Activated T-helper 17 cell treated with anti-CD3 and anti-CD28 coated beads, Interleukin-2, amount 50 U/mL, for 72 hours (primary cell): Measurements from ENCODE around the gene CITED2. TPM values are rescaled to one million over a fixed set of nuclear protein-coding genes. Genes with fewer than 3 reads are reported as not detected.

Experiments
- ATAC-seq: fragments of 150-1000 bp; cut with Tn5 transposase; replicated peaks from 2 replicates; pipeline ENCODE4 v1.10.0; 2021; ENCODE audit warnings: mild to moderate bottlenecking, moderate library complexity
- H3K27ac Mint-ChIP-seq: one replicate; pipeline ENCODE4 v1.8.0; 2022; ENCODE audit warnings: mixed read lengths
- H3K27me3 Mint-ChIP-seq: one replicate; pipeline ENCODE4 v1.8.0; 2022; ENCODE audit warnings: mixed read lengths
- H3K36me3 Mint-ChIP-seq: one replicate; pipeline ENCODE4 v1.8.0; 2022; ENCODE audit warnings: low read depth, mild to moderate bottlenecking, mixed read lengths
- H3K4me1 Mint-ChIP-seq: one replicate; pipeline ENCODE4 v1.8.0; 2022; ENCODE audit warnings: mixed read lengths
- H3K4me3 Mint-ChIP-seq: one replicate; pipeline ENCODE4 v1.8.0; 2022; ENCODE audit warnings: mild to moderate bottlenecking, mixed read lengths
- H3K9me3 Mint-ChIP-seq: one replicate; pipeline ENCODE4 v1.8.0; 2022; ENCODE audit warnings: mixed read lengths
- total RNA-seq, 2 donors: library from RNA; stranded (reverse); gene quantifications; one replicate each; pipeline ENCODE4 v1.2.3, GENCODE V29; 2022

Gene CITED2
- total RNA-seq, 2 donors from 2014 or later: 60.9 to 99.4 TPM

DNA sequence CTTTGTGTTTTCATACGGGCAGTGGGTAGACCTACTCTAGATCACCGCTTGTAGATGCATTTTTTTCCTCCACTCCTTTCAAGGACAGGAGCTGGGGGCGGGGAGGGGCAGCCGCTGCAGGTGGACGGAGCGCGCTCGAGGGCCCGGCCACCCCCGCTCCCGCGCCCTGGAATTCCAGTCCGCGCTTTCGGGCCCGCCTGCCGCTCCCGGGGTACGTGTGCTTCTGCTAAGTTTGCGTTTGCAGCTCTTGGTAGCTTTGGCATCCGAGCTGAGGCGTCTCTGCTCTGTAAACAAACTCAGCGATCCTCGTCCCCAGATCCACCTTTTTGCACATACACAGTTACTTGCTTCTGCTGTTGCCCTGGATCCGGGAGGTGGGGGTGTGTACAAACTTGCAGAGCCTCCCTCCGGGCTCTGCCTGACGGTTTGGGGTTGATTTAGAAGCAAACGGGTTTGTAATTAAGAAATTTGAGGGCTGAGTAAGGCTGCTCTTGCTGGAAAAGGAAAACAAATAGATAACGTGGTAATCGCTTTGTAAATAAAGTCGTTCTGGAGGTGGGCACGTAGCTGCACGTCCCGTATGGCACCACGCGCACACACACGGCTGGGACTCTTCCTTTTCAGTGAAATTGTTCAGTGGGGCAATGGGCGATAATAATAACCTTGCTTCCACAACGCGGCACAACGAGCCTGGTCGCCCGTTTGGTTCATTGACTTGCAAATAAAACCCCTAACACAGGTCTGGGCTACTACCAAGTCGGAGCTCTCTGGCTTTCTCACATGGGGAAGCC is 973 bp upstream of the CITED2 start:
- ATAC-seq: peak; percentile 54
- no peaks in the 10 kb centered on the region for H3K9me3 Mint-ChIP-seq

GRCh38 chr6:139373928-139374356 is 506 bp downstream of the CITED2 start:
- Mint-ChIP-seq H3K27ac (peak overlapping the region; percentile 97), H3K4me1 (peaks cover 39% of the 10 kb centered on the region), H3K27me3 (no peaks in the 10 kb centered on the region), H3K36me3 (peaks cover 46% of the 10 kb centered on the region), H3K4me3 (peak overlapping the region; percentile 95), H3K9me3 (no peaks in the 10 kb centered on the region)
- no peak for ATAC-seq

More for the DNA sequence above, 973 bp upstream of the CITED2 start:
- peaks cover 42% of the 10 kb centered on the region for H3K36me3 Mint-ChIP-seq
- H3K27me3 Mint-ChIP-seq: no peaks in the 10 kb centered on the region
- peak overlapping the region; percentile 97 for H3K27ac Mint-ChIP-seq
- H3K4me1 Mint-ChIP-seq: peaks cover 33% of the 10 kb centered on the region
- H3K4me3 Mint-ChIP-seq: peak overlapping the region; percentile 95

- peaks cover 46% of the 10 kb centered on the region for H3K36me3 Mint-ChIP-seq
These were observed 1.1 kb downstream of the CITED2 start for GRCh38 chr6:139373154-139373927.

DNA sequence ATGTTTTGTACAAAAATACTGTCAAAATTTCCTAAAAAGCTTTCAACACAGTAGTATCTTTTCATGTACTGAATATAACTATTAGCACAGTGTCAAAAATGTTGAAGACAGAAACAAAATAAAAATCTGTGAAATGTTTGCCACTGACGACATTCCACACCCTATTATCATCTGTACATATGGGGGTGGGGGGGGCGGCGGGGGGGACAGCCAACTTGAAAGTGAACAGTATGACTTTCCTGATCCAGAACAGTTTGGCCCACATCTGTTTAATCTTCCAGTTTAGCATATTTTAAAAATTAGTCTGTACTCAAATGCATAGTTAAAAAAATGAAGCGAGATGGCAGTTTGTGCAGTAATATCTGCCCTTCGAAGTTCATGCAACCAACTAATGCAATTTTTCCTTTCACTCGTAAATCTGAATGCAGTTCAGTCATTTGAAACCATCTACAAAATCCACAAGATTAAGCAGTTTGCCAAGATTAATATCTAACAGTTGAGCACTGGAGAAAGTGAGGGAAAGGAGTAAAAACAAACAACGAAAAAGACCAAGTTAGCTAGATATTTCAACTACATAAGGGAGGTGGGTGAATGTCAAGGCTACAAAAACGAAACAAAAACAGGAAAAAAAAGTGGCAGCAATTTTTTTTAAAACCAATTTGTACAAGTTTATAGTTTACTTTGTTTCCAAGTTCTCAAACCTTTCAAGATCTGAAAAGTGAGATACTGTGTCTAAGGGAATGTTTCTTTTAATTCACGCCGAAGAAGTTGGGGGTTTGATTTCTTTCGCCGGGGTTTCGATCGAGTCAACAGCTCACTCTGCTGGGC is 1.9 kb downstream of the CITED2 start:
- Mint-ChIP-seq H3K4me3 (peak overlapping the region; percentile 95), H3K4me1 (peaks cover 36% of the 10 kb centered on the region), H3K36me3 (peaks cover 46% of the 10 kb centered on the region), H3K27ac (peak overlapping the region; percentile 97), H3K27me3 (no peaks in the 10 kb centered on the region), H3K9me3 (no peaks in the 10 kb centered on the region)
- ATAC-seq: no peak

More at GRCh38 chr6:139373154-139373927, 1.1 kb downstream of the CITED2 start:
- Mint-ChIP-seq H3K27me3 (no peaks in the 10 kb centered on the region), H3K4me3 (peak overlapping the region; percentile 95), H3K9me3 (no peaks in the 10 kb centered on the region), H3K27ac (peak overlapping the region; percentile 97), H3K4me1 (peaks cover 33% of the 10 kb centered on the region)
- peak; percentile 11 for ATAC-seq

DNA sequence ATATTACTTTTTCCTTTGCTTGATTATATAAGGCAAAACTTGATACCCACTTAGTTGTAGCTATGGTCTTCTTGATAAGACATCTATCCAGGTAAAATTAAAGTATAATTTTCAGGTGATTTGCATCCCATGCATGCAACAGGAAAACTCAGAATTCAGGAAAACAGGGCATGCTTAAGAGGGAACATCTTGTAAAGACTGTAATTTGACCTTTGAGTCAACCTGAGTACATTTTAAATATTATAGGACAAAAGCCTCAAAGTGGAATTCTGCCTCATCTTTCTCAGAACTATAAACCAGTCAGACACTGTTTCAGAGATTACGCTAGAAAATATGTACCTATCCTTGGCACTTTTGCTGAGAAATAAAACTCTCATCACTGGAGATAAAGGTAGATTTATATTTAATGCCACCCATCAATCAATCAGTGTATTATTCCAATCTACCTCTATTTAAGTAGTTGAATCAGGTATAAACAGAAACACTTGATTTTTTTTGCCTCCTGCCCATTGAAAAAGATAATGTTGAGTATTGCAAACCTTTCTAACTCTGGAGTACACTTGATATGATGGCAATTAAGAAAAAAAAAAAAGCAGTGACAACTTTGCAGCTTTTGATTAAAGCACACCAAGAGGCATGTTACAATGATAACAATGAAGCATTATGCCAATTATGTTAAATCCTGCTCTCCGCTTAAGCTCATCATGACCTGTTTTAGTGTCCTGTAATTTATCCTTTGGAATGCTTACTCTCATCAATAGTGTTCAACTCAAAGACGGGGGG is 2.8 kb downstream of the CITED2 start:
- Mint-ChIP-seq H3K27me3 (no peaks in the 10 kb centered on the region), H3K4me1 (peaks cover 35% of the 10 kb centered on the region), H3K9me3 (no peaks in the 10 kb centered on the region), H3K27ac (peak overlapping the region; percentile 97), H3K4me3 (peak overlapping the region; percentile 95), H3K36me3 (peaks cover 46% of the 10 kb centered on the region)
- ATAC-seq: no peak

DNA sequence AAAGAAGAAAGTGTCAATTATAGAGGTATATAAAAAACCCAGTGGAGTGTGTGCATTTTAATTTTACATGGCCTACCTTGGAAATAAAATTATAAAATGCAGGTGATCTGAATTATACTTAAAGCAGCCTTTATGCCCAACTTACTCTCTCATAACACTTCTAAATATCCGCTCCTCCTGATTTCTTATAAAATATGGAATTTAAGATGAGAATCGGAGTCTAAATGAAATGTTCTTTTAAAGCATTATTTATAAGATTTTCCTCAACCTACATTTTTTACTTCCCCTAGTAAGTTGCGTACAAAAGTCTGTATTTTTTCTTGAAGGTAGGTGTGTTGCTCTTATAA is 3.5 kb downstream of the CITED2 start:
- ATAC-seq: no peak
- Mint-ChIP-seq H3K4me3 (peak overlapping the region; percentile 95), H3K36me3 (peaks cover 46% of the 10 kb centered on the region), H3K4me1 (peaks cover 29% of the 10 kb centered on the region), H3K27me3 (no peaks in the 10 kb centered on the region), H3K27ac (peak overlapping the region; percentile 97), H3K9me3 (no peaks in the 10 kb centered on the region)

DNA sequence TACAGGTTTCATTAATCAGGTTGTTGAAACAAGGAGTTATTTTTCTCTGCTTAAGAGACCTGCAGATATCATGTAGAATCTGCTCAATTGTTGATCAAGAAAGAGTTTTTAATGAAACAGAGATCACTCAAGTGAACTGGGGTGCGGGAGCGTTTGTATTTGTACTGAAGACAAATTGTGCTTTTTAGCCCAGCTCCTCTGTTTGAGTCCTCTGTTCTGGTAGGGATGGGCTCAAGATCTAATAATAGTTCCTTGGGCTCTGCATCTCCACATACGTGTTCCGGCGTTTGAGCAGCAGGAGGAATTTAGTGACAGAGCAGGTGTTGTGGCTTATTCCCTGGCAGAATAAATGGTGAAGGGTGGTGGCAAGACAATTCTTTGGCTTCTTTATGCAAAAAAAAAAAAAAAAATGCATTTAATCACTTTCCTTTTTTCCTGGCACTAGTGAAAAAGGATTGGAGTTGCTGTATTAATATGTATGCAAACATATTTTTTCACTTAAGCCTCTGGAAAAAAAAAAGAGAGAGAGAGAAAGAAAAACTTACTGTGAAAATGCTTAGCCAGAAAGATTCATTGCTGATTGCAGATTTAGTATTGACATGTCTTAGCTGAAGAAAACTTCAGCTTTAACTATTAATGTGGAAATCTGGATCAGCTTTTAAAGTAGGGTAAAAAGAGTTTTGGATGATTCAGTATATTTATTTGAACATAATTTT is 4.0 kb downstream of the CITED2 start:
- H3K27ac Mint-ChIP-seq: peak overlapping the region; percentile 97

GRCh38 chr6:139369568-139370282 is 4.7 kb downstream of the CITED2 start:
- Mint-ChIP-seq H3K9me3 (no peaks in the 10 kb centered on the region), H3K4me3 (peak overlapping the region; percentile 95), H3K27ac (peak overlapping the region; percentile 97), H3K4me1 (peaks cover 29% of the 10 kb centered on the region), H3K36me3 (peaks cover 46% of the 10 kb centered on the region), H3K27me3 (no peaks in the 10 kb centered on the region)
- ATAC-seq: no peak

More for the DNA sequence above, 4.0 kb downstream of the CITED2 start:
- Mint-ChIP-seq H3K36me3 (peaks cover 46% of the 10 kb centered on the region), H3K4me3 (peak overlapping the region; percentile 95), H3K9me3 (no peaks in the 10 kb centered on the region), H3K4me1 (peaks cover 29% of the 10 kb centered on the region), H3K27me3 (no peaks in the 10 kb centered on the region)
- no peak for ATAC-seq

- no peak for ATAC-seq
- H3K4me1 Mint-ChIP-seq: peaks cover 29% of the 10 kb centered on the region
- no peaks in the 10 kb centered on the region for H3K27me3 Mint-ChIP-seq
- no peak overlapping the region for H3K4me3 Mint-ChIP-seq
- H3K27ac Mint-ChIP-seq: no peak overlapping the region
- no peaks in the 10 kb centered on the region for H3K9me3 Mint-ChIP-seq
- peaks cover 40% of the 10 kb centered on the region for H3K36me3 Mint-ChIP-seq
These were observed 5.4 kb downstream of the CITED2 start for GRCh38 chr6:139369068-139369467.

GRCh38 chr6:139368661-139369060 is 5.8 kb downstream of the CITED2 start:
- peaks cover 31% of the 10 kb centered on the region for H3K4me1 Mint-ChIP-seq
- H3K27ac Mint-ChIP-seq: no peak overlapping the region
- ATAC-seq: no peak
- no peaks in the 10 kb centered on the region for H3K9me3 Mint-ChIP-seq
- H3K36me3 Mint-ChIP-seq: peaks cover 36% of the 10 kb centered on the region
- H3K27me3 Mint-ChIP-seq: no peaks in the 10 kb centered on the region
- no peak overlapping the region for H3K4me3 Mint-ChIP-seq

DNA sequence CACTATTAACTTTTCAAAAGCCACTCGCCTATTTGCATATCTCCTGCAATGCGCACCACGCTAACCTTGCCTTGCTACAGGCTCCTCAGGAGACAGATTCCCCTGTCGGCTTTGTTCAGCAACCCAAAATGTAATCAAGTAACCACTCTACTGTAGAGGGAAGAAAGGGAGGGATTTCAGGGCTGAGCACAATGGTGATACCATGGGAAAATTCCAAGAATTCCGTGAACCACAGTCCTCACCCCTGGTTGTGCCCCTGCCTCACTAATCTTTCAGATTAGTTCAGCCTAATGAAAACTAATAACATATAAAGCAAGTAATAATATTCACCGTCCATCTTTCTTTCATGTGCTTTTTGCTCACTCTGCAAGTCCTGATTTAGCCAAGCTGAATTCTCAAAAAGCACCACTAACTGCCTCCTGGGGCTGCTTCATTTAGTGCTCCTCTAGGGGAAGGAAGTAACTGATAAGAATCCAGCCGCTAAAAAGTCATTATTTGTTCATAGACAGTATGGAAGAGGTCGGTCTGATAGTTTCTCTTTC is 6.6 kb downstream of the CITED2 start:
- Mint-ChIP-seq H3K4me3 (peak overlapping the region; percentile 41), H3K9me3 (no peaks in the 10 kb centered on the region), H3K4me1 (peaks cover 37% of the 10 kb centered on the region), H3K27me3 (no peaks in the 10 kb centered on the region), H3K36me3 (peaks cover 29% of the 10 kb centered on the region), H3K27ac (peak overlapping the region; percentile 25)
- no peak for ATAC-seq

GRCh38 chr6:139364982-139365379 is 9.5 kb downstream of the CITED2 start:
- Mint-ChIP-seq H3K36me3 (no peaks in the 10 kb centered on the region), H3K4me1 (peaks cover 26% of the 10 kb centered on the region), H3K27me3 (no peaks in the 10 kb centered on the region), H3K4me3 (no peak overlapping the region), H3K9me3 (no peaks in the 10 kb centered on the region), H3K27ac (no peak overlapping the region)
- no peak for ATAC-seq
